Keratinocyte (primary cell): ENCODE measurements around the gene EPYC. TPM values are rescaled to one million over a fixed set of nuclear protein-coding genes. Genes with fewer than 3 reads are reported as not detected.

Source experiments
- DNase-seq: peaks from one replicate; pipeline ENCODE4 v3.0.0-alpha.2; 2011; ENCODE audit warnings: low read depth, missing footprints, low spot score
- FAIRE-seq: peaks from 2 replicates; lab custom pipeline; 2011; peaks lifted over from hg19 to GRCh38; lab: Jason Lieb, UNC
- H2AFZ ChIP-seq: 2 replicates; pipeline ENCODE4 v1.6.0; 2012; ENCODE audit warnings: low read length, control low read depth, inconsistent platforms; ENCODE audit not compliant: control insufficient read depth
- H3K27ac ChIP-seq: 2 replicates; pipeline ENCODE4 v1.5.1; 2011; ENCODE audit warnings: low read length; ENCODE audit not compliant: control insufficient read depth, insufficient read depth
- H3K27me3 ChIP-seq: 3 replicates; pipeline ENCODE4 v1.6.0; 2011; ENCODE audit warnings: low read length; ENCODE audit not compliant: control insufficient read depth, insufficient read depth; ENCODE audit errors: extremely low read depth
- H3K36me3 ChIP-seq, 2 experiments: 2 replicates in 1 of 2; 3 replicates in 1 of 2; pipeline ENCODE4 v1.5.1; 2011; ENCODE audit warnings: low read length in 2 of 2, mild to moderate bottlenecking in 1 of 2; ENCODE audit not compliant: control insufficient read depth in 2 of 2, insufficient read depth in 2 of 2; ENCODE audit errors: extremely low read depth in 1 of 2
- H3K4me1 ChIP-seq: 3 replicates; pipeline ENCODE4 v1.5.1; 2011; ENCODE audit warnings: low read length; ENCODE audit not compliant: control insufficient read depth, insufficient read depth; ENCODE audit errors: extremely low read depth
- H3K4me2 ChIP-seq: 3 replicates; pipeline ENCODE4 v1.6.0; 2011; ENCODE audit warnings: low read depth, low read length; ENCODE audit not compliant: control insufficient read depth, insufficient read depth; ENCODE audit errors: extremely low read depth
- H3K4me3 ChIP-seq, 3 experiments: fragments of 200-600 bp in 1 of 3; sonication (generic) in 1 of 3; 2 replicates in 2 of 3; 3 replicates in 1 of 3; pipeline ENCODE4 v1.5.1; 2011 to 2016; ENCODE audit warnings: low read length in 3 of 3, mild to moderate bottlenecking in 3 of 3, control low read depth in 2 of 3, inconsistent platforms in 1 of 3, low read depth in 1 of 3, mixed read lengths in 1 of 3, mixed run types in 1 of 3, moderate library complexity in 1 of 3; ENCODE audit not compliant: control insufficient read depth in 2 of 3, insufficient read depth in 2 of 3; ENCODE audit errors: extremely low read depth in 1 of 3
- H3K79me2 ChIP-seq: 2 replicates; pipeline ENCODE4 v1.6.0; 2012; ENCODE audit warnings: low read length; ENCODE audit not compliant: control insufficient read depth, insufficient read depth
- H3K9ac ChIP-seq: 3 replicates; pipeline ENCODE4 v1.6.0; 2011; ENCODE audit warnings: low read length; ENCODE audit not compliant: control insufficient read depth, insufficient read depth; ENCODE audit errors: extremely low read depth
- H3K9me1 ChIP-seq: 3 replicates; pipeline ENCODE4 v1.6.0; 2011; ENCODE audit warnings: low read length; ENCODE audit not compliant: control insufficient read depth, insufficient read depth; ENCODE audit errors: extremely low read depth
- H3K9me3 ChIP-seq: 2 replicates; pipeline ENCODE4 v1.5.1; 2012; ENCODE audit warnings: low read depth, low read length; ENCODE audit not compliant: control insufficient read depth
- H4K20me1 ChIP-seq: 3 replicates; pipeline ENCODE4 v1.6.0; 2011; ENCODE audit warnings: low read length; ENCODE audit not compliant: control insufficient read depth, insufficient read depth; ENCODE audit errors: extremely low read depth
- CTCF ChIP-seq, 3 experiments: IDR thresholded peaks in 1 of 3; conservative IDR thresholded peaks in 1 of 3; optimal IDR thresholded peaks in 1 of 3; 2 replicates in 2 of 3; 3 replicates in 1 of 3; pipeline versions ENCODE3 to v1.5.1; 2011; ENCODE audit warnings: low read length in 3 of 3, mild to moderate bottlenecking in 3 of 3, moderate library complexity in 2 of 3, control low read depth in 1 of 3, inconsistent platforms in 1 of 3; ENCODE audit not compliant: insufficient read depth in 2 of 3; ENCODE audit errors: extremely low read depth in 1 of 3
- EZH2 ChIP-seq: IDR thresholded peaks from one replicate; pipeline ENCODE4 v1.6.1; 2012; ENCODE audit warnings: inconsistent platforms, mild to moderate bottlenecking, low read length, moderate library complexity
- dilution Hi-C: fragments of 300-500 bp; cut with MboI; formaldehyde crosslinking; loops from one replicate; pipeline ENCODE4 v1.7.0; 2020; ENCODE audit warnings: low sequenced_read_pairs; ENCODE audit not compliant: extremely low pct_ligation_motif_present
- polyA plus RNA-seq, 5 experiments: library from polyadenylated mRNA; depleted of rRNA in 3 of 5; stranded (reverse) in 3 of 5; stranded (forward) in 1 of 5; unstranded in 1 of 5; fragments of >200 nt; gene quantifications; 1 replicate in 1 of 5; 2 replicates in 3 of 5; 3 replicates in 1 of 5; pipeline versions ENCODE4 v1.2.1 to v1.2.3, GENCODE V29; 2011 to 2012; ENCODE audit warnings: missing spikeins in 2 of 5, low read depth in 1 of 5, low replicate concordance in 1 of 5

Gene EPYC
- polyA plus RNA-seq, 1 donor (not counting 4 experiments of a cell fraction or from before 2014, with no cell fraction given) = not detected

- TF ChIP-seq EZH2 = no peak
- TF ChIP-seq CTCF (optimal IDR thresholded peaks at IDR 0.05 in 1 of 3, IDR thresholded peaks at IDR 0.05 in 1 of 3, conservative IDR thresholded peaks at IDR 0.05 in 1 of 3; ENCODE audit: extremely low read depth in 1 of 3, insufficient read depth in 2 of 3, low read length in 3 of 3) = peak in 2 of 3 experiments; percentile 5 to 41
- H3K4me2 ChIP-seq = no peak overlapping the region
- FAIRE-seq (no peak), DNase-seq (no peak)
- no peaks in the 10 kb centered on the region for H4K20me1 ChIP-seq
- H3K9me1 ChIP-seq = no peaks in the 10 kb centered on the region
- no peaks in the 10 kb centered on the region for H3K4me1 ChIP-seq
- H3K36me3 ChIP-seq = no peaks in the 10 kb centered on the region
- no peaks in the 10 kb centered on the region for H3K27me3 ChIP-seq
- H2AFZ ChIP-seq = no peak overlapping the region
- H3K9ac ChIP-seq = no peak overlapping the region
- H3K79me2 ChIP-seq = no peaks in the 10 kb centered on the region
- no peaks in the 10 kb centered on the region for H3K9me3 ChIP-seq
- H3K27ac ChIP-seq = no peak overlapping the region
- no peak overlapping the region for H3K4me3 ChIP-seq
- dilution Hi-C loops = no loop called here
These were observed 59.6 kb downstream of the EPYC start for GRCh38 chr12:90945070-90945649.

- no peaks in the 10 kb centered on the region for H3K79me2 ChIP-seq
- H3K27ac ChIP-seq = no peak overlapping the region
- dilution Hi-C loops = no loop called here
- no peak overlapping the region for H3K9ac ChIP-seq
- H3K4me1 ChIP-seq = peaks cover 12% of the 10 kb centered on the region
- no peaks in the 10 kb centered on the region for H3K9me3 ChIP-seq
- no peak overlapping the region for H2AFZ ChIP-seq
- no peaks in the 10 kb centered on the region for H3K9me1 ChIP-seq
- H4K20me1 ChIP-seq = no peaks in the 10 kb centered on the region
- no peaks in the 10 kb centered on the region for H3K27me3 ChIP-seq
- H3K4me2 ChIP-seq = no peak overlapping the region
- H3K4me3 ChIP-seq = no peak overlapping the region
- TF ChIP-seq EZH2 (no peak), CTCF (optimal IDR thresholded peaks at IDR 0.05 in 1 of 3, IDR thresholded peaks at IDR 0.05 in 1 of 3, conservative IDR thresholded peaks at IDR 0.05 in 1 of 3; ENCODE audit: extremely low read depth in 1 of 3, insufficient read depth in 2 of 3, low read length in 3 of 3) (no peak)
- FAIRE-seq = no peak
- no peak for DNase-seq
- H3K36me3 ChIP-seq = no peaks in the 10 kb centered on the region
These were observed 61.5 kb downstream of the EPYC start for GRCh38 chr12:90943255-90943654.
